GM18507 (cell line): Measurements from ENCODE around the gene RAMACL.
"Not testable (repeated sequence)": the region's sequence is repeated elsewhere in the genome, so short reads cannot be mapped to it uniquely, and the experiment has no call there.

Experiments
- DNase-seq: peaks from one replicate; pipeline ENCODE4 v3.0.0; 2011; ENCODE audit warnings: low read depth; ENCODE audit not compliant: insufficient read length; ENCODE audit errors: extremely low spot score
- FAIRE-seq: peaks from 2 replicates; lab custom pipeline; 2011; peaks lifted over from hg19 to GRCh38; lab: Jason Lieb, UNC

Gene RAMACL

DNA sequence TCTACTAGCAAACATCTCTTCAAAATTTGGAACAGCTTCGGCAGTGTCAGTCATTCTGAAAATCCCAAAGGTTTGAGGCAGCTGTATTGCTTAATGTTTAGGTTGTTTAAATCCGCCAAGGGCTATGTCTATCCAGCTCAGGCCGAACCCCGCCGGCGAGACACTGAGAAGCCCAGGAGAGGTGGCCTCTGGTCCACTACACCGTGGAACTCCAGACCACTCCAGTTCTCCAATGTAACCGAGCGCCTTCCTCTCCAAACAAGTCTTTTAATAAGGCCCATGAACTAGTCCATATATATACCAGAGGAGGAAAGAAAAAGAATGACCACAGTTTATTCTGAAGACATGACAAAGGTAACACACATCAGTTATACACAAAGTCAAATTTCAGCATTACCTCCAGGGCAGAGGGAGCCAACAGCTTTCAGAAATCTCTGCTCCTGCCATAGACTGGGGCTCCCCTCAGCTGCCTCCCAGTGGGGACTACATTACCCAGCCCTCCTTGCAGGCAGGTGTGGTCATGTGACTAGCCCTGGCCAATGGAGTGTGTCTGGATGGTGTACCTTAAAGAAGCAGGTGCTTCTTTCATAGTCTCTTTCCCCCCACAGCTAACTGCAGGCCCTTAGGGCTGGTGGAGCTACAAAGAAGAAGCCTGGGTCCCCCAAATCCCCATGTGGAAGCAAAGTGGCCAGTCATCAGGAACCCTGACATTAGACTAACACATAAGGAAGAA lies at the start of gene RAMACL:
Gene RAMACL (minus strand): TSS at position 255 of the 733 bp plus-strand sequence. CDS start 201 bp downstream, at position 54.
- DNase-seq (peak; percentile 62), FAIRE-seq (peak; percentile 61)

DNA sequence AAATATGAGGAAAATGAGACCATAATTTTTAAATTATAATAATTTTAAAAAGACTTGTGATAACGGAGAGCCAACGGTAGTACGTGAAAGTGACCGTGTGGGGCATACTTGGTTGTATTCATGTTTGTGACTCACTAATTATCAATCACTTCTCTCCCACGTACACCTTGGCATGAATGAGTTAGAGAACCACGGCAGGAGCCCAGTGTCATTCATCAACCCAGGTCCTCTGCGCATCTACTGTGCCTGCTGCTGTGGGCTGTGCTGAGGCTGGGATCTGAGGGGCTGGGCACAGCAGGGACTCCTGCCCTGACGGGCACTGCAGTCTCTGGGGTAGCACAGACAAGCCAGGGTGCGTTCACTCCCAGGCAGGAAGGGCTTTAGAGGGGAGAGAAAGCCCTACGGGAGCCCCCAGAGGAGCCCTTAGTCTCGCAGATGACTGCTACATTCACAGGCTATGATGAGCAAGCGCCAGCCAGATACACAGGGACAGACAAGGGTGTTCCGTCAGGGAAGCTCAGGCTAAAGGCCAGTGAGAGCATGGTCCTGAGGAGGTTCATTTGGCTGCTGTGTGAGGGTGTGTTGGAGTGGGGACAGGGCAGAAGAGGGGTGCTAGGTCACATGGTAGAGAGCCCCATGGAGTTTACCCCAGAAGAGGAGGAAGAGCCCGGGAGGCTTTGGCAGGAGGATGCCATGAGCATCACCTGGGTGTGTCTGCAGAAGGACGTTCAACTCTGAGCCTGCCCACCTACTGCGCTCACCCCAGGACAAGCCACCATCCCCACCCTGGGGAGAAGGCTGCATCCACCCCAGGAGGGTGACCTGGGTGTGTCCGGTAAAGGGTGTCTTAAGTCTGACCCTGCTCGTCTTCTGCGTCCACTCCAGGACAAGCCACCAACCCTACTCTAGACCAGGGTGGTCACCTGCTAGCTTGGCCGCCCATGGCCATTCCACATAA lies 48.8 kb upstream of the RAMACL start:
- DNase-seq (no peak), FAIRE-seq (no peak)

DNA sequence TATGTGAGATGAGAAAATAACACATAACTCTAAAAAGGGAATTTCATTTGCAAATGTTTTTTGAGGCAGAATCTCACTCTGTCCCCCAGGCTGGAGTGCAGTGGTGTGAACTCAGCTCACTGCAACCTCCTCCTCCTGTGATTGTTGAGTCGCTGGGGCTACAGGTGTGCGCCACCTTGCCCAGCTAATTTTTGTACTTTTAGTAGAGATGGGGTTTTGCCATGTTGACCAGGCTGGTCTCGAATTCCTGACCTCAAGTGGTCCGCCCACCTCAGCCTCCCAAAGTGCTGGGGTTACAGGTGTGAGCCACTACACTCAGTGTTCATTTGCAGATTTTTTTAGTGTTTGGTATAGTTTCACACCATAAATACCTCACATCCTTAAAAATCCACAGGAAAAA lies 48.1 kb upstream of the RAMACL start:
- DNase-seq, FAIRE-seq: not testable (repeated sequence)

DNA sequence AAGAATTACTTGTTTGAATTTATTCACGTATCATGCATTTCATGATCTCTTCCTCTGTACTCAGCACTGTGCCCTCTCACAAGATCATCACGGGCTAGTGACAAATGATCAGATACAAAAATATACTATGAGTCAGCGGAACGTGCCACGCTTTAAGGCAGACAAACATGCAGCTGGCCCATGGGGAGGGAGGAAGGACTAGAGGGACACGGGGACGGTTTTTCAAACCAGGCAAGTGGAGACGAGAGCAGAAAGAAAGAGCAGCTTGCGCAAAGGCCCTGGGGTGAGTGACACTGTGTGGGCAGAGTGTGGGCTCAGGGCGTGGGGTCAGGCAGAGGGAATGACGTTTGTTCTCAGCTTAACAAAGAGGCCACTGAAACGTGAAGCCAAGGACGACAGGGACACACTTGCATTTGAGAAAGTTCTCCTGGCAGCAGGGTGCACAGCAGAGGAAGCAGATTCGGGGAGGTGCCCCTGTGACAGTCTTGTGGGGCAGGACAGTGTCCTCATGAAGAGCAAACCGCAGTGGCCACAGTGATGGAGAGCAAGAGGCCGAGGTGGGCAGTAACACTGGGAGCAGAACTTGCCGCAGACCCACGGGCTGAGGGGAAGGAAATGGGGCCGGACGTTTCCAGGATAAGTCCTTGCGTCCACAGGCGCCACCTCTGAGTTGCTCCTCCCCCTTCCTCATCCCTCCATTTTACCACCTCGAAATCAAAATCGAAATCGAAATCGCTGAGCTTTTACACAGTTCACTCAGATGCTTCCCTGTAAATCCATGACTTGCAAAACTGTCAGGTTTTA lies 47.5 kb upstream of the RAMACL start:
- FAIRE-seq: no peak
- no peak for DNase-seq

DNA sequence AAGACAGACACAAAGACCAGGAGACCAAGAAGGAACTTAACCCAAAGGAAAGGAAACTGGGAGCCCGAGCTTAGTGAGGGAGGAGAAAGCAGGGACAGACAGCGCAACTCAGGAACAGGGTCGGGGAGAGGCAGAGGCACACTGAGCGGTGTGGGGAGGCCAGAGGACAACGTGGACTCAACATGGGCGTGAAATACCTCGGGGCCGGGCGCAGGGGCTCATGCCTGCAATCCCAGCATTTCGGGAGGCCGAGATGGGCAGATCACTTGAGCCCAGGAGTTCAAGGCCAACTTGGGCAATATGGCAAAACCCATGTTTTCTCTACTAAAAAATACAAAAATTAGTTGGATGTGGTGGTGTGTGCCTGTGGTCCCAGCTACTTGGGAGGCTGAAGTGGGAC lies 46.3 kb upstream of the RAMACL start:
- DNase-seq (no peak), FAIRE-seq (no peak)

DNA sequence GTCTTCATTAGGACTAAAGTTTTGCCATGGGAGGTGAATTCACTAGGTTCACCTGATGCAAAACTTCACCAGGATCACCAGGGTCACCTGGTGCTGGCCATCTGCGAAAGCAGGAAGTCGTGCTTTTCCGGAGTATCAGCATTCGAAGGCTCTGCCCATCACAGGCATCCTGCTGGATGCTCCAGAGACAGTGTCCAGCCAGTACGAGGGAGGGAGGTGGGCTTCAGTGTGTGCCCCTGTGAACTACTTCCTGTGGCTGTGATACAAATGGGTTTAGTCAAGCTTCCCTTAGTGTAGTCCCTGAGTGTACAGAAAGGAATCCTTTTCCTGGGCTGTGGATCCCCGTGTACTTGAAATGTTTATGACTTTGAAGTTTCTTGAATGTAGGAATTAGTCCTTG lies 44.0 kb upstream of the RAMACL start:
- no peak for DNase-seq
- FAIRE-seq: no peak

DNA sequence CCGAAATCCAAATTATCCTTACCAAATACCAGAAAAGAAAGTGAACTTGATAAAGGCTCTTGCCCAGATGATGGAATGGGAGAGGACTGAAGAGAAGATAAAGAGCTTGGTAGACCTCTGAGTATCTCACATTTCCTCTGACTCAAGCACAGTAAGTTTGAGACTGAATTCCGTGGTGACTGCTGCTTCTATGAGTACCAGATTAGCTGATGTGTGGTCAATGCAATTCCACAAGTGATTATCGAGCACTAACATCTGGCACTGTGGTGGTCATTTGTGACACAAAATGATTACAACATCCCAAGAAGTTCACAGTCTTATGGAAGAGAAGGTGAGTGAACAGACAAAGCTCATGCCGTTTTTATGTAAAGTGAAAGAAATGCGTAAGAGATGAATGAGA lies 43.1 kb upstream of the RAMACL start:
- FAIRE-seq (no peak), DNase-seq (no peak)

DNA sequence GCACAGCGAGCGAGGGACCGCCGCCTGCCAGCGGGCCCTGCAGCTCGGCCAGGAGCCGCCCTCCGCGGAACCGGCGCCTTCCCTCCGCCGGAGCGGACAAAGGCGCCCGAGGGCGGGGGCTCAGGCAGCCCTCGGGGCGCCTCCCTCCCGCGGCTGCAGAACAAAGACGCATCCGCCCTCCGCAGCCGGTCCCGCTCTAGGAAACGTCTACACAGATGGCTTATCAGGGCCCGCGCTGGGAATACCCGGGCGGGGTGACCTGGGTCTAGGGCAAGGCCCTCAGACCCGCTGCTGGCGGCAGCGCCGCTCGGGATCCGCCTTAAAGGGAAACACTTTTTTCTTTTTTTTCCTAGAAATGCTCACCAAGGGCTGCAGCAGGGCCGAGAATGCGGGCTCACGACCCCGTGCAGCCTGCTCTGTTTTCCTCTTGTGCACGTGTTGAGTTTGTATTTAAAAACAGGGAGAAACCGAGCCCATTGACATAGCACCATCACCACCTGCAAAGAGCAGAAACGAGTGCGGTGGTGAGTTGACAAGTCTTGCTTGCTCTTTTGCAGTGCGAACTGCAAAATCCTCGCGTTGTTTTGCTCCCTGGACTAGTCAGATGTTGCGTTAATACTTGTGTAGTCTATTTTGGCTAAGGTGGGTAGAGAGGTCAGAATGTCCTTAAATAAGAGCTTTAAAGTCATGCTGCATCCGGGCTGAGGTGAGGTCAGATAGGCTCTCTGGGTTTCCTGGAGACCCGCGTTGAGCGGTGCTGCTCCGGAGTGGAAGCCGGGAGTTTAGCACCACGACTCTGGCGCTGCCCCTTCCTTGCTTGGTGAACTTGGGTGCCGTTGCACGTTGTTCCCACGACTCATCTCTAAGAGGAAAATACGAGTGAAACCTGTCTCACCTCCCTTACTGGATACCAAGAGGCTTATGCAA lies 41.7 kb upstream of the RAMACL start:
- peak; percentile 58 for FAIRE-seq
- peak; percentile 22 for DNase-seq

DNA sequence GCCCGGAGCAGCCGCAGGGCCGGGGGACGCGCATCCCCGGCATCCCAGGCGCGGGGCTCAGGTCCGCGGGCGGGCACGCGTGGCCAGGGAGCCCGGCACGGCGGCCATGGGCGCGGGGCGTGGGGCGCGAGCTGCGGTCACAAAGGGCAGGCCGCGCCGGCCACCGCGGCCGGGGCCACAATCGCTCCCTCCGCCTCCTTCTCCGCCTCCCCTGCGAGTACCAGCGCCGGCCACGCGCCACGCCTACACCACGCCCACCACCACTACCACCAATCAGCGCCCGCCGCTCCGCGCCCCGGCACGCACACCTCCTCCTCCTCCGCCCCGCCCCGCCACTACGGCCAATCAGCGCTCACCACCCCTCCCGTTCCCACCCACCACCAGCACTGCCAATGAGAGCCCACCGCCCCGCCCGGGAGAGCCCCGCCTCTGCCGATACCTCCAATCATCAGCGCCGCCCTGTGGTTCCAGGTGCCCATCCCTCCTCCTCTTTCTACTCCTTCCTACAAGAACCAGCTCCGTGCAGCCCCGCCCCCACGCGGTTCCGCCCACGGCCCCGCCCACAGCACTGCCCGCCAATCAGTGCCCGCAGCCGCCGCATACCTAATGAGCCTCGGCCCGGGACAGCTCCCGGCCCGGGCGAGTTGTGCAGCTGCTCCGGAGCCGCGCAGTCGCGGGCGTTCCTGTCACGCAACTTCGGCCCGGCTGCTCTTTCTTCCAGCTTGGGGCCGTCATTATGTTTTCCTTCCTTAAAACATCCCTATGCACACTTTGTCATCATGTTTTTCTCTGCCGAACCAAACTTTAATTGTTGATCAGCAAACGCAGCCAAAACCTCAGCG lies 40.8 kb upstream of the RAMACL start, which contains the start of gene RPS6KA2:
Gene RPS6KA2 (minus strand): TSS at position 219 of the 842 bp plus-strand sequence. CDS start 232 bp downstream, outside the sequence.
- peak; percentile 98 for DNase-seq
- peak; percentile 99 for FAIRE-seq

DNA sequence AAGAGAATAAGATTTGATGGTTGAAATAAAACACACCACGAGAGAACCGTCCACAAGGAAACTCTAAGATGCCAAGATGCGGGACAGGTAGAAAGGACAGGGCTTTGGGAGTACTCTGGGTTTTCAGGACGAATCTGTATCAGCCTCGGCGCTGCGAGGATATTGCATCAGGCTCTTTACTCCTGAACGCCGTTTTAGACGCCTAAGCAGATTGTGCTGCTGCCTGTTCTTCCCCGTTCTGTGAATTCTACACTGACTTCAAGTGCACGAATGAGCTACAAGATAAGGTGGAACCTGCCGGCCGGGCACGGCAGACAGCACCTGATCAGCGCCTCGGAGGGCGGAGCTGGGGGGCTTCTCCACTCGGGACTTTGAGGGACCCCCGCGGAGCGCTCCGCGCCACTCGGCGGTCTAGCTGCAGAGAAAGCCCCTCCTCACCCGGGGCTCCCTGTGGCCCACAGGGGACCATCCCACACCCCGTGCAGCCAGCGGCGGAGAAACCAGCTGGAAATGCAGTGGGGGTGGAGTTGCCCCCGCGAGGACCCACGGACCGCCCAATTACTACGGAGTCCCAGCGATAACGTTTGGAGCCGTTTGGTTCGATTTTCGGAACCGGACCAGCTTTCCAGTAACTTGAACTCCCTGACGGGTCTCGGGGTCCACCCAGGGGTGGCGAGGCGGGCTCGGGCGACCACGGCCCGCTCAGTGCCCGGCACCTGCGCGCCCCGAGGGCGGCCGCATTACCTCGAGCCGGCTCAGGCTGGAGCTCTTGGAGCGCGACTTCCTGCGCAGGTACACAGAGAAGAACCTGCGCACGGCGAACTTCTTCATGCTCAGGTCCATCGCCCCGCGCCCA lies 39.9 kb upstream of the RAMACL start:
- DNase-seq (peak; percentile 12), FAIRE-seq (no peak)

DNA sequence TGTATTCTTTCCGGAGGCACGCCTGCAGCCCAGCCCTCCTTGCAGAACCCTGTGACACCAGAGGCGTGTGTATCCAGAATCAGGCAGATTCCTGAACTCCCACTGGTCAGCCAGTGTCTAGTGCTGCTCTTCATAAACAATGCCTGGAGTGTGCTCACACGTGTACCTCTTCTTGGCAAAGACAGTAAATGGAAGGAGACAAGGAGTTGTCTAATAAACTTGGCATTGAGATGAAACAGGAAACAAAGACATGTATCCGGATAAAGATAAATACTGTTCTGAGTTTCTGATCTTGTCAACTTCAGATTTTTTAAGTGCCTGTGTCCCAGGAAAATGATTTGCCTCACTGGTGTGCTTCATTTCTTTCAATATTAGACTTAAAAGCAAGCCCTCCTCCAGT lies 38.9 kb upstream of the RAMACL start:
- DNase-seq (no peak), FAIRE-seq (no peak)

DNA sequence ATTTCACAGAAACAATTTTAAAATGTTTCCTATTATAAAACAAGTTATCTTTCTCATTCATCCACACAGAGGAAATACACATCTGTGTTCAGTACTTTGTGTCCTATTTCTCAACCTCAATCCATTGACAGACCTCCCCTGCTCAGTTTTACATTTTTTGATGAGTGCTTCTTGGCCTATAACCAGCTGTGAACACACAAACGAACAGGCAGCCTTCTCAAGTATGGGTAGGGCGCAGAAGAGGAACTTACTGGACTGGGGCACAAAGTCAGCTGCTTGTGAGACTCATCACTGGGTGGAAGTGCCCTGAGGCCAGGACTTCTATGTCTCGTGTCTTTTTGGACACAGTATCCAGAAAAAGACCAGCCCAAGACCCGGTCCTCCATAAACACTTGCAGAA lies 37.8 kb upstream of the RAMACL start:
- FAIRE-seq (no peak), DNase-seq (no peak)

DNA sequence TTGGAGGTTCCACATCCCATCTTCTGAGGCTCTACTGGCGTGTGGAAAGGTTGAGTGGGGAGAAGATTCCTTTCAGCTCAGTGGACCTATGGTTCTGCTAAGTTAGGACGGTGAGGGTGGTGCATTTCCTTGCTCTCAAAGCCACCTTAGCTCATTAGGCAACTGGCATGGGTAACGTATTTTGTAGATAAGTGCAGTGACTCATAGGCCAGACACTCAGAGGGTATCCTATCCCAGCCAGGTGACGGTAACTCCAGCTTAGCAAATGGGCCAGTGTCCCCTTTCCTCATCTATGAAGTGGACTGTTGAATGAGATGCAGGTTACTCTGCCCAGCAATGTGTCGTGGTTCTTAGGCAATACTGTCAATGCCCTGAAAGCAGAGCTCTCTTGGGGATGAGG lies 36.8 kb upstream of the RAMACL start:
- DNase-seq: no peak

DNA sequence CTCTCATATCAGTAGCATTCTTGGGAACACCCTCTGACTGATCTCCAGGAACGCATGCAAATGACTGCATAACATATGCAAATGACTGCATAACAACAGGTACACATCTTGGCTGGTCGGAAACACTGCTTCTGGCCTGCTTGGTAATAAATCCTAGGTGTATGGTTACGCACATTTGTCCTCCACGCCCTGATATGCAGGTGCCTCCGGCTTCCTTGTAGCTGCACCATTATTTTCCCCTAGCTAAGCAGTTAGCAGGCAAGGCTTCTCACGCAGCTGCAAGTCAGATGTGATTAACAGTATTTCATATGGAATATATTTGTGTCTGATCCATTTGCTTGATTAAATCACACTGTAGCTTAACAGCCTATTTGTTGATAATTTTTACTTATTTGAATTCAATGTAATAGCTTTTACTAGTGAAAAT lies 34.6 kb upstream of the RAMACL start:
- no peak for FAIRE-seq
- no peak for DNase-seq

More for the DNA sequence above, 36.8 kb upstream of the RAMACL start:
- no peak for FAIRE-seq

DNA sequence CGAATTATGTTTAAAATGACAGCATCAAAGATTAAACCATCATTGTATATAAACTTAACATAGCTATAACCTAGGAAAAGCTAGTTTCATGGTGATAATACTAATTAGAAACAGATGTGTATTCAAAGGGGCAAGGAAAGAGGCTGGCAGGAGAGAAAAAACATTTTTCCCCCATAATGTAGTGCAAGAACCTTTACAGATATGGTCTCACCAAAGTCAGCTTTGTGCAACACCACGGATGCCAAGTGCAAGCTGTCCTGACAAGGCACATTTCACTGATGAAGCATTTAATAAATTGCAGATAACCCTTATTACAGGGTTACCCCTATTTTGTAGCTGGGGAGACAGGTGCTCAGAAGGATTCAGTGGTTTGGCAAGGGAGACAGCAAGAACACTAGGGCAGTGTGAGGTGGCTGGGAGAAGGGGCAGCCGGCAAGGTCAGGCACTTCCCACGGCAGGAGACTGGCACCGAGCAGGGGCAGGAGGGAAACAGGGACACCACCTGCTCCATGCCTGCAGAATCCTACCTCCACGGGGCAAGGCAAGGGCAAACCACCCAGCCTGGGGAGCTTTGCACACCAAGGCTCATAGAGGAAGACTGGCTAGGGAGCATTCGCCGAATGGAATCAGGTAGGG lies 34.1 kb upstream of the RAMACL start:
- no peak for FAIRE-seq

DNA sequence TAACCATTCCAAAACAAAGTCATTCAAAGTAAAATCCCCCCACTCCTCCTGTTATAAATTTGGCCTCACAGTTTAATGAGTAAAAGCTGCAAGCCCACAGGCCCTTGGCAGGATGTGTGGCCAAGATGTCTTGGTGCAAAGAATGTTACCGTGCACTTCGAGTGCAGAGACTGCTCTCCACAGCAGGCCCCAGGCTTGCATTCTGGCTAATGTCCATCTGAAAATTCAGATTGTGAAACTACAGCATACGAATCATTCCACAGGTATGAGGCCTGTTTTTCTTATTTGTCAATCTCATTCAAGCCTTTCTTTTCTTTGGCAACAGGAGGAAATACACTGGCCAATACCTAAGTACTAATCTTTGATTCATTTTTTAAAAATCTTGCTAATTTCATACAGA lies 33.4 kb upstream of the RAMACL start:
- no peak for DNase-seq
- no peak for FAIRE-seq

More for the DNA sequence above, 34.1 kb upstream of the RAMACL start:
- no peak for DNase-seq
